Pancreas (tissue), 10 donors: ENCODE measurements around the gene CCDC28B. TPM values are rescaled to one million over a fixed set of nuclear protein-coding genes. Genes with fewer than 3 reads are reported as not detected.

Experiments used
- ATAC-seq, 4 donors: fragments of 200-7000 bp; cut with Tn5 transposase; one replicate each; pipeline versions ENCODE4 v1.8.0 to v1.9.1; 2020; ENCODE audit warnings: mild to moderate bottlenecking in 4 of 4, moderate library complexity in 4 of 4
- DNase-seq, 6 donors: peaks; one replicate each; pipeline ENCODE4 v3.0.0-alpha.2; 2020
- FAIRE-seq: peaks from 2 replicates; lab custom pipeline; 2012; peaks lifted over from hg19 to GRCh38; lab: Jason Lieb, UNC
- H3K27ac ChIP-seq, 4 donors: fragments of 200-600 bp; sonication (generic); 1 replicate in 3 of 4; 2 replicates in 1 of 4; pipeline versions ENCODE4 v1.5.0 to v1.8.0; 2020
- H3K27me3 ChIP-seq, 4 donors: fragments of 200-600 bp; one replicate each; pipeline ENCODE4 v1.8.0; 2021
- H3K36me3 ChIP-seq, 3 donors: fragments of 200-600 bp; sonication (generic) in 1 of 3; one replicate each; pipeline versions ENCODE4 v1.5.0 to v1.8.0; 2020 to 2021
- H3K4me1 ChIP-seq, 3 donors: fragments of 200-600 bp; one replicate each; pipeline ENCODE4 v1.8.0; 2021
- H3K4me3 ChIP-seq, 4 donors: fragments of 200-600 bp; sonication (generic) in 2 of 4; one replicate each; pipeline versions ENCODE4 v1.5.0 to v1.8.0; 2020 to 2021
- H3K9me3 ChIP-seq, 4 donors: fragments of 200-600 bp; one replicate each; pipeline ENCODE4 v1.8.0; 2021
- WGBS, 2 donors: extraction: QIAGEN DNeasy Blood & Tissue Kit; methylation state at CpG; one replicate each; pipeline ENCODE4 v1.1.7; 2013; 5-methylcytosine and 5-hydroxymethylcytosine counted together
- intact Hi-C, 3 donors: fragments of 100-400 bp; cut with DNase I; formaldehyde crosslinking; loops; one replicate each; pipeline versions ENCODE4 v1.11.1 to v1.14.2; 2022
- polyA plus RNA-seq, 2 donors: library from polyadenylated mRNA; stranded (reverse); fragments of 200-250 nt; gene quantifications; one replicate each; pipeline ENCODE4 v1.2.3, GENCODE V29; 2013
- total RNA-seq, 6 donors: library from RNA; stranded (reverse); fragmentation: NEBNext Ultra II Directional in 4 of 6; extraction: Animal tissue kit (Norgen Biotek cat#: 25700) in 4 of 6; gene quantifications; one replicate each; pipeline versions ENCODE4 v1.2.1 to v1.2.4, GENCODE V29; 2021 to 2023
- TF ChIP-seq, protein P1 (sequence below), 4 donors: fragments of 200-600 bp; sonication (generic) in 3 of 4; IDR thresholded peaks; one replicate each; pipeline versions ENCODE4 v1.5.0 to v1.8.0; 2021; ENCODE audit warnings: antibody characterized with exemption in 4 of 4
- donor health status: healthy with polysubstance abuse.
- donor health status: DM: no; HTN: no; CAD: no; lungs with moderate emphysema.
- donor health status: DM: no; HTN: no; CAD: no.
- donor health status: control.
- donor health status: control.
- donor health status: Bipolar disorder and iron deficiency.
- donor health status: DM: yes; HTN: yes; CAD: no.
- donor health status: DM: no; HTN: no; CAD: no.
- donor health status: DM: no; HTN: no; CAD: no.
- donor health status: DM: yes; HTN: yes; CAD: no.

The CCDC28B gene
- total and polyA plus RNA-seq, 8 donors = 1.6 to 8.5 (median 3.6) TPM

GRCh38 chr1:32181563-32181962 is 18.8 kb upstream of the CCDC28B start:
- TF ChIP-seq, protein P1, sequence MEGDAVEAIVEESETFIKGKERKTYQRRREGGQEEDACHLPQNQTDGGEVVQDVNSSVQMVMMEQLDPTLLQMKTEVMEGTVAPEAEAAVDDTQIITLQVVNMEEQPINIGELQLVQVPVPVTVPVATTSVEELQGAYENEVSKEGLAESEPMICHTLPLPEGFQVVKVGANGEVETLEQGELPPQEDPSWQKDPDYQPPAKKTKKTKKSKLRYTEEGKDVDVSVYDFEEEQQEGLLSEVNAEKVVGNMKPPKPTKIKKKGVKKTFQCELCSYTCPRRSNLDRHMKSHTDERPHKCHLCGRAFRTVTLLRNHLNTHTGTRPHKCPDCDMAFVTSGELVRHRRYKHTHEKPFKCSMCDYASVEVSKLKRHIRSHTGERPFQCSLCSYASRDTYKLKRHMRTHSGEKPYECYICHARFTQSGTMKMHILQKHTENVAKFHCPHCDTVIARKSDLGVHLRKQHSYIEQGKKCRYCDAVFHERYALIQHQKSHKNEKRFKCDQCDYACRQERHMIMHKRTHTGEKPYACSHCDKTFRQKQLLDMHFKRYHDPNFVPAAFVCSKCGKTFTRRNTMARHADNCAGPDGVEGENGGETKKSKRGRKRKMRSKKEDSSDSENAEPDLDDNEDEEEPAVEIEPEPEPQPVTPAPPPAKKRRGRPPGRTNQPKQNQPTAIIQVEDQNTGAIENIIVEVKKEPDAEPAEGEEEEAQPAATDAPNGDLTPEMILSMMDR (IDR thresholded peaks at IDR 0.05) = no peak
- ATAC-seq (no peak), FAIRE-seq (no peak), DNase-seq (no peak)
- Histone ChIP-seq H3K27ac (no peak overlapping the region), H3K9me3 (no peaks in the 10 kb centered on the region), H3K36me3 (peaks cover 0 to 19% (median 5%) of the 10 kb centered on the region in 3 donors), H3K27me3 (no peaks in the 10 kb centered on the region), H3K4me1 (peaks cover 0 to 20% (median 15%) of the 10 kb centered on the region in 3 donors), H3K4me3 (peak overlapping the region in 1 of 4 donors; percentile 80)
- 60 to 74% methylated on average over 5 of the region's 5 CpGs for WGBS, 2 donors
- intact Hi-C loops = no loop called here

- peaks cover 0 to 19% (median 5%) of the 10 kb centered on the region in 3 donors for H3K36me3 ChIP-seq
- intact Hi-C loops = no loop called here
Measured at GRCh38 chr1:32182060-32182459, 18.3 kb upstream of the CCDC28B start.

DNA sequence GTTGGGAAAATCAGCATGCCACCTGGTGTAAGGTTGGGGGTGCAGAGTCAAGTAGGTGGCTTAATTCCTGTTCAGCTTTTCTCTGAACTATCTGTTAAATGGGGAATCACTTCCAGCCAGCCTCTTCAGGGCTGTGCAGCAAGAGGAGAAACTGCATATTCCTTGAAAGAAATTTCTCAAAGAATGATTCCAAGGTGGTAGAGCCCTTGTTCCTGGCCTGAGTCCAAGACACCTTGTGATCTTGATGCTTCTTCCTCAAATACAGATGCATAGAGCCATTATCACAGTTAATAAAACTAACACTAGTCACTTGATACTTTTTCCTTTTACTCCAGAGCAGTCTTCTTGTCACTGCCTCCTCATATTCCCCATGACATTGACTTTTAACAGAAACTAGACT is 15.7 kb upstream of the CCDC28B start:
- intact Hi-C loops = no loop called here
- no peak overlapping the region for H3K27ac ChIP-seq
- DNase-seq (no peak), FAIRE-seq (no peak), ATAC-seq (no peak)
- H3K4me3 ChIP-seq = no peak overlapping the region
- no peaks in the 10 kb centered on the region for H3K27me3 ChIP-seq
- TF ChIP-seq, protein P1 (IDR thresholded peaks at IDR 0.05) = no peak
- H3K9me3 ChIP-seq = no peaks in the 10 kb centered on the region
- peaks cover 10 to 44% (median 20%) of the 10 kb centered on the region in 3 donors for H3K36me3 ChIP-seq
- H3K4me1 ChIP-seq = peaks cover 0 to 20% (median 11%) of the 10 kb centered on the region in 3 donors

More at GRCh38 chr1:32182060-32182459, 18.3 kb upstream of the CCDC28B start:
- Histone ChIP-seq H3K27ac (no peak overlapping the region), H3K4me3 (peak overlapping the region in 1 of 4 donors; percentile 80), H3K27me3 (no peaks in the 10 kb centered on the region), H3K4me1 (peaks cover 0 to 20% (median 15%) of the 10 kb centered on the region in 3 donors), H3K9me3 (no peaks in the 10 kb centered on the region)
- 91% methylated on average over 6 of the region's 6 CpGs for WGBS, 2 donors
- ATAC-seq = no peak
- no peak for FAIRE-seq
- TF ChIP-seq, protein P1 (IDR thresholded peaks at IDR 0.05) = no peak
- no peak for DNase-seq

DNA sequence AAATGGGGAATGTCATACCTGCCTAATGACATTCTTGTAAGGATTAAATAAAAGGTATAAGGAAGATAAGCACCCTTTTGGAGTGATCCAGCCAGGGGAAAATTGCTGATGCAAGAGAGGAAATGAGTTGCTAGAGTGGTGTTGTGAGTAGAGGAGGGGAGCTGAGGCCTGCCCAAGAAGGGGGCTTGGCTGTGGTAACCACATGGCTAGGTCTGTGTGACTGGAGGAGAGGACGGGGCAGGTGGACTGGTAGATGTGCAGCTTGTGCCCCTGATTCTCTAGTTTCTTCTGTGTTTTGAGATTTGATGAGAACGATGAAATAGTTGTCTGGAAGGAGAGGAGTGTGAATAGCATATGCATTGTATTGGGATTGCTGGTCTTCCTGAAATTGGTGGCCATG is 14.3 kb upstream of the CCDC28B start:
- FAIRE-seq (no peak), ATAC-seq (no peak), DNase-seq (no peak)
- no peak overlapping the region for H3K27ac ChIP-seq
- intact Hi-C loops = no loop called here
- TF ChIP-seq, protein P1 (IDR thresholded peaks at IDR 0.05) = no peak
- H3K9me3 ChIP-seq = no peaks in the 10 kb centered on the region
- no peaks in the 10 kb centered on the region for H3K27me3 ChIP-seq
- H3K4me3 ChIP-seq = no peak overlapping the region
- WGBS, 2 donors = 86 to 94% methylated on average over 2 of the region's 2 CpGs
- peaks cover 0 to 17% (median 8%) of the 10 kb centered on the region in 3 donors for H3K4me1 ChIP-seq
- H3K36me3 ChIP-seq = peaks cover 13 to 57% (median 34%) of the 10 kb centered on the region in 3 donors

GRCh38 chr1:32186491-32186890 is 13.9 kb upstream of the CCDC28B start:
- Histone ChIP-seq H3K4me1 (peaks cover 0 to 13% (median 4%) of the 10 kb centered on the region in 3 donors), H3K27me3 (no peaks in the 10 kb centered on the region), H3K36me3 (peaks cover 13 to 59% (median 39%) of the 10 kb centered on the region in 3 donors), H3K27ac (no peak overlapping the region), H3K9me3 (no peaks in the 10 kb centered on the region), H3K4me3 (no peak overlapping the region)
- FAIRE-seq = no peak
- intact Hi-C loops = no loop called here
- no peak for ATAC-seq
- TF ChIP-seq, protein P1 (IDR thresholded peaks at IDR 0.05) = no peak
- no peak for DNase-seq
- 84 to 88% methylated on average over 2 of the region's 2 CpGs for WGBS, 2 donors
